Activated CD4-positive, alpha-beta memory T cell treated with anti-CD3 and anti-CD28 coated beads for 36 hours (primary cell): ENCODE results near the gene CBARP. TPM values are rescaled to one million over a fixed set of nuclear protein-coding genes. Genes with fewer than 3 reads are reported as not detected.

ENCODE experiments used
- CTCF ChIA-PET: fragments of 350-600 bp; sonication (Branson Sonifier 250); formaldehyde crosslinking; loops from one replicate; lab custom pipeline; 2021; ENCODE audit warnings: antibody characterized with exemption, inconsistent platforms; lab: Charles Lee
- POLR2A ChIA-PET: fragments of 350-600 bp; sonication (Branson Sonifier 250); formaldehyde crosslinking; loops from one replicate; lab custom pipeline; 2021; ENCODE audit warnings: antibody characterized with exemption; lab: Charles Lee
- DNase-seq: peaks from one replicate; pipeline ENCODE4 v3.0.0-alpha.2; 2020
- H3K27ac Mint-ChIP-seq: one replicate; pipeline ENCODE4 v1.8.0; 2021; ENCODE audit warnings: mixed read lengths
- H3K27me3 Mint-ChIP-seq: one replicate; pipeline ENCODE4 v1.8.0; 2021; ENCODE audit warnings: mixed read lengths
- H3K36me3 Mint-ChIP-seq: one replicate; pipeline ENCODE4 v1.8.0; 2021; ENCODE audit warnings: mixed read lengths
- H3K4me1 Mint-ChIP-seq: one replicate; pipeline ENCODE4 v1.8.0; 2021; ENCODE audit warnings: low read depth, mixed read lengths
- H3K4me3 Mint-ChIP-seq: one replicate; pipeline ENCODE4 v1.8.0; 2021; ENCODE audit warnings: mild to moderate bottlenecking, mixed read lengths
- H3K9me3 Mint-ChIP-seq: one replicate; pipeline ENCODE4 v1.8.0; 2021; ENCODE audit warnings: mixed read lengths
- intact Hi-C: fragments of 100-400 bp; cut with micrococcal nuclease; formaldehyde crosslinking; loops from one replicate; pipeline ENCODE4 v1.15.1; 2023
- total RNA-seq, 2 experiments: library from RNA; stranded (reverse); gene quantifications; one replicate each; pipeline ENCODE4 v1.2.3, GENCODE V29; 2021

Gene CBARP
- total RNA-seq, 2 experiments from 2014 or later = 1.3 to 2.1 TPM

- H3K4me1 Mint-ChIP-seq = peaks cover 13% of the 10 kb centered on the region
- ChIA-PET POLR2A (no interaction called here), CTCF (no interaction called here)
- intact Hi-C loops = no loop called here
- H3K9me3 Mint-ChIP-seq = no peaks in the 10 kb centered on the region
- H3K36me3 Mint-ChIP-seq = no peaks in the 10 kb centered on the region
- H3K27ac Mint-ChIP-seq = no peak overlapping the region
- peaks cover 2% of the 10 kb centered on the region for H3K27me3 Mint-ChIP-seq
- no peak for DNase-seq
- no peak overlapping the region for H3K4me3 Mint-ChIP-seq
These were observed 55.1 kb downstream of the CBARP start for GRCh38 chr19:1182727-1183126.

DNA sequence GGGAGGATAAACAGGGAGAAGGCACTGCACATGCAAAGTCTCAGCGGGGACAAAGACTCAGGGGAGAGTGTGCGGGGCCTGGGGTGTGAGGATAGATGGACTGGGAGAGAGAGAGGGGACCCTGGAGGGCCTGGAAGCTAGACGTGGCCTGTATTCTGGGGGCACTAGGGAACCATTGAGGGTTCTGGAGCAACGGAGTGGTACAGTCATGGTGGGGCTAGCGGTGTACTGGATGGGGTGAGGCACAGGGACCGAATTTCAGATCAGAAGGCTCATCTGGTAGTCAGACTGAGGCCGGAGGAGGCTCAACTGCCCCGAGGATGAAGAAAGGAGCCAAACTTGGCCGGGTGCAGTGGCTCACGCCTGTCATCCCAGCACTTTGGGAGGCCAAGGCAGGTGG, 55.7 kb downstream of the CBARP start:
- H3K36me3 Mint-ChIP-seq = no peaks in the 10 kb centered on the region
- peaks cover 13% of the 10 kb centered on the region for H3K4me1 Mint-ChIP-seq
- CTCF ChIA-PET = no interaction called here
- POLR2A ChIA-PET = no interaction called here
- peaks cover 2% of the 10 kb centered on the region for H3K27me3 Mint-ChIP-seq
- no peak overlapping the region for H3K27ac Mint-ChIP-seq
- no peak for DNase-seq
- no peak overlapping the region for H3K4me3 Mint-ChIP-seq
- no peaks in the 10 kb centered on the region for H3K9me3 Mint-ChIP-seq
- intact Hi-C loops = no loop called here

DNA sequence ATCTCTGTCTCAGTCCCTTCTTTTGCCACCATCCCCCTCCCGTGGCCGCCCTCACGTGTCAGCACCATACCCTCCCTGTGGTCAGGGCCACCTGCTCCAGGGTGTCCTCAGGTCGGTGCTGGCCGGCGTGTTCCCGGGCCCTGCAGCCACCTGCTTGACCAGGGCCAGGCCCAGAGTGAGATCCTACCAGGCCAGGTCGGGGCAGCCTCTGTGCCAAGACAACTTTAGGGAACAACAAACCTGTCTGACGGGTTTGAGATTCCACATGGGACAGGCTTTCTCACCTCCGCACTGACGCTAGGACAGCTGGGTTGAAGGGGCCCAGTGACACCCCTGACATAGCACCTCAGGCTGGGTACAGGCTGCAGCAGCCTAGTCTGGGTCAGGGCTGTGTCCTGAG, 56.2 kb downstream of the CBARP start:
- ChIA-PET CTCF (no interaction called here), POLR2A (no interaction called here)

More for the DNA sequence above, 56.2 kb downstream of the CBARP start:
- H3K9me3 Mint-ChIP-seq = no peaks in the 10 kb centered on the region
- peak overlapping the region; percentile 1 for H3K27ac Mint-ChIP-seq
- peaks cover 13% of the 10 kb centered on the region for H3K4me1 Mint-ChIP-seq
- intact Hi-C loops = no loop called here
- H3K4me3 Mint-ChIP-seq = no peak overlapping the region
- DNase-seq = no peak
- H3K36me3 Mint-ChIP-seq = no peaks in the 10 kb centered on the region
- H3K27me3 Mint-ChIP-seq = peaks cover 2% of the 10 kb centered on the region

Other genes with a start within 250 kb of the CBARP start
- gene GRIN3B, start 237.6 kb downstream of the CBARP start, total RNA-seq = not detected
- 100 to 1,000 TPM; 107 to 109 TPM for gene TMEM259, start 216.9 kb downstream of the CBARP start, total RNA-seq
- gene RNU6-2, start 216.5 kb downstream of the CBARP start, total RNA-seq = not detected
- 100 to 1,000 TPM; 123 to 130 TPM for gene CNN2, start 211.4 kb downstream of the CBARP start, total RNA-seq
- 10 to 100 TPM; 28.3 to 29.3 TPM for gene ABCA7, start 197.9 kb downstream of the CBARP start, total RNA-seq
- gene ARHGAP45, start 170.8 kb downstream of the CBARP start, total RNA-seq = 100 to 1,000 TPM; 136 to 142 TPM
- gene POLR2E, start 142.6 kb downstream of the CBARP start, total RNA-seq = 100 to 1,000 TPM; 204 to 207 TPM
- 100 to 1,000 TPM; 274 to 275 TPM for gene GPX4, start 134.0 kb downstream of the CBARP start, total RNA-seq
- 100 to 1,000 TPM in 1 of 2 experiments, 10 to 100 TPM in 1; 96.9 to 110 TPM for gene SBNO2, start 63.7 kb downstream of the CBARP start, total RNA-seq
- gene STK11, start 32.2 kb downstream of the CBARP start, total RNA-seq = 10 to 100 TPM; 66.4 to 74.3 TPM
- gene ATP5F1D, start 3.7 kb upstream of the CBARP start, total RNA-seq = 100 to 1,000 TPM; 178 to 192 TPM
- gene MIDN, start 10.6 kb upstream of the CBARP start, total RNA-seq = 10 to 100 TPM; 54.1 to 54.6 TPM
- gene CIRBP, start 31.3 kb upstream of the CBARP start, total RNA-seq = 100 to 1,000 TPM; 171 to 173 TPM
- gene FAM174C, start 37.5 kb upstream of the CBARP start, total RNA-seq = 10 to 100 TPM; 74.8 to 76.1 TPM
- gene EFNA2, start 47.9 kb upstream of the CBARP start, total RNA-seq = not detected
- 100 to 1,000 TPM; 117 to 119 TPM for gene NDUFS7, start 145.9 kb upstream of the CBARP start, total RNA-seq
- gene GAMT, start 163.5 kb upstream of the CBARP start, total RNA-seq = 10 to 100 TPM; 21.0 to 21.1 TPM
- gene DAZAP1, start 169.6 kb upstream of the CBARP start, total RNA-seq = 100 to 1,000 TPM; 226 to 242 TPM
- gene RPS15, start 200.4 kb upstream of the CBARP start, total RNA-seq = 1,000 to 10,000 TPM; 1,642 to 1,717 TPM
- under 1 TPM; 0.07 to 0.15 TPM for gene APC2, start 212.1 kb upstream of the CBARP start, total RNA-seq
- 10 to 100 TPM; 24.4 to 26.9 TPM for gene C19orf25, start 241.2 kb upstream of the CBARP start, total RNA-seq